IgD-negative memory B cell (primary cell): ENCODE data around the gene XKR7. TPM values are rescaled to one million over a fixed set of nuclear protein-coding genes. Genes with fewer than 3 reads are reported as not detected.
"Not testable (repeated sequence)": the region's sequence is repeated elsewhere in the genome, so short reads cannot be mapped to it uniquely, and the experiment has no call there.

ENCODE experiments used
- H3K27ac Mint-ChIP-seq, 3 donors: one replicate each; pipeline ENCODE4 v1.8.0; 2020 to 2022; ENCODE audit warnings: mild to moderate bottlenecking in 3 of 3, mixed read lengths in 3 of 3, moderate library complexity in 1 of 3
- H3K27me3 Mint-ChIP-seq: one replicate; pipeline ENCODE4 v1.8.0; 2021; ENCODE audit warnings: mixed read lengths
- H3K36me3 Mint-ChIP-seq: one replicate; pipeline ENCODE4 v1.8.0; 2020; ENCODE audit warnings: mild to moderate bottlenecking, mixed read lengths
- H3K4me1 Mint-ChIP-seq, 3 donors: one replicate each; pipeline ENCODE4 v1.8.0; 2020 to 2022; ENCODE audit warnings: mixed read lengths in 3 of 3, mild to moderate bottlenecking in 1 of 3
- H3K4me3 Mint-ChIP-seq, 4 donors: one replicate each; pipeline ENCODE4 v1.8.0; 2020 to 2022; ENCODE audit warnings: mild to moderate bottlenecking in 4 of 4, mixed read lengths in 4 of 4, moderate library complexity in 3 of 4
- H3K9me3 Mint-ChIP-seq, 3 donors: one replicate each; pipeline ENCODE4 v1.8.0; 2020 to 2021; ENCODE audit warnings: mixed read lengths in 3 of 3, mild to moderate bottlenecking in 1 of 3
- polyA plus RNA-seq: library from polyadenylated mRNA; unstranded; fragments of 300-500 nt; fragmentation: Illumina TruSeq; gene quantifications from one replicate; pipeline ENCODE4 v1.2.3, GENCODE V29; 2021

The XKR7 gene
- polyA plus RNA-seq, 1 donor from 2014 or later: not detected

GRCh38 chr20:32027643-32028042 is 59.7 kb downstream of the XKR7 start:
- Mint-ChIP-seq H3K27ac (peak overlapping the region in 1 of 3 donors; percentile 33), H3K27me3 (peaks cover 20% of the 10 kb centered on the region), H3K4me1 (peaks cover 0 to 2% (median 2%) of the 10 kb centered on the region in 3 donors), H3K36me3 (no peaks in the 10 kb centered on the region), H3K9me3 (no peaks in the 10 kb centered on the region), H3K4me3 (no peak overlapping the region)

DNA sequence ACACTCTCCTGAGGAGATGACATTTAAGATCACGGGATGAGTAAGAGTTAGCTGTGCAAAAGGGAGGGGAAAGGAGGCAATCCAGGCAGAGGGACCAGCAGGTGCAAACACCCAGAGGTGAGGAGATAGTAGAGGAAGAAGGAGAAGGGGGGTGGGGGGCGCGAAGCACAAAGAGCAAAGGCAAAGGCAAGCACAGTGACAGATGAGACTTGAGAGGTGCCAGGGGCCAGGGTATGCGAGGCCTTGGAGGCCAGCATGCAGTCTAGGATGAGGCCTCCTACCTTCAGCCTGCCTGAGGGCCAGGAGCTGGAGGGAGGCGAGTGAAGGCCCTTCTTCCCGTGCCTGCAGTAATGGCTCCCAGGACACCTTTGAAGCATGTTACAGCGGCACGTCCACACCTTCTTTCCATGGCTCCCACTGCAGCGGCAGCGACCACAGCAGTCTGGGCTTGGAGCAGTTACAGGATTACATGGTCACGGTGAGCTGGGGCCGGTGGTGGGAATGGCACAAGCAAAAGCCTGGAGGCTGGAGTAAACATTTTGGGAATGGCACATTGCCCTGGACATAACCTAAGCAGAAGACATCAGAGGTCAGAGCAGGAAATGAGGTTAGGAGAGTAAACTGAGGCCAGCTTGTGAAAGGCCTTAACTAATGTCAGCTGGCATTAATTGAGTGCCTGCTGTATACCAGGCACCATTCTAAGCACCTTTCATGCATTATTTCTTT is 60.9 kb downstream of the XKR7 start:
- no peaks in the 10 kb centered on the region for H3K9me3 Mint-ChIP-seq
- no peak overlapping the region for H3K27ac Mint-ChIP-seq
- H3K27me3 Mint-ChIP-seq: peaks cover 14% of the 10 kb centered on the region
- no peaks in the 10 kb centered on the region for H3K36me3 Mint-ChIP-seq
- H3K4me1 Mint-ChIP-seq: peaks cover 3 to 7% (median 7%) of the 10 kb centered on the region in 3 donors
- H3K4me3 Mint-ChIP-seq: no peak overlapping the region

- Mint-ChIP-seq H3K27ac (no peak overlapping the region), H3K4me1 (peaks cover 3 to 7% (median 7%) of the 10 kb centered on the region in 3 donors), H3K36me3 (no peaks in the 10 kb centered on the region), H3K9me3 (no peaks in the 10 kb centered on the region), H3K4me3 (no peak overlapping the region), H3K27me3 (peaks cover 12% of the 10 kb centered on the region)
Measured at GRCh38 chr20:32029561-32029960, 61.6 kb downstream of the XKR7 start.

- H3K9me3 Mint-ChIP-seq: no peaks in the 10 kb centered on the region
- H3K27ac Mint-ChIP-seq: peak overlapping the region in 1 of 3 donors; percentile 39
- no peaks in the 10 kb centered on the region for H3K36me3 Mint-ChIP-seq
- H3K27me3 Mint-ChIP-seq: peaks cover 19% of the 10 kb centered on the region
- peak overlapping the region in 3 of 4 donors; percentile 25 to 72 (median 47) for H3K4me3 Mint-ChIP-seq
- H3K4me1 Mint-ChIP-seq: peaks cover 13 to 22% (median 16%) of the 10 kb centered on the region in 3 donors
Measured at GRCh38 chr20:32031007-32031958, 63.3 kb downstream of the XKR7 start.

DNA sequence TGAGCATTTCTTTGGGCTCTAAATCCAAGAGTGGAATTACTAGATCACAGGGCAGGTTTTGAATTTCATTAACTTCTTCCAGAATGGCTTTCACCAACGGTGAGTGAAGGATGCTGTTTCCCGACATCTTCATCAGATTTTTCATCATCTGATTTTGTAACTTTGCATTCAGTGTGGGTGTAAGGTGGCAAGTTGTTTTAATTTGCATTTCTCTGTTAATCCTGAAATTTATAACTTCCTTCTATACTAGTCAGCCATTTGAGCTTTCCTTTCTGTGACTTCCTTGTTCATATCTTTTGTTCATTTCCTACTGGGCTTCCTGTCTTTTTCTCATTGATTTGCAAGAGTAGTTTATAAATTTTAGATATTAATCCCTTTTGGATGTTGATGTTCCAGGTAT is 65.4 kb downstream of the XKR7 start:
- peaks cover 0 to 1% (median 0%) of the 10 kb centered on the region in 3 donors for H3K9me3 Mint-ChIP-seq
- H3K4me1 Mint-ChIP-seq: peaks cover 15 to 32% (median 25%) of the 10 kb centered on the region in 3 donors
- peaks cover 17% of the 10 kb centered on the region for H3K27me3 Mint-ChIP-seq
- H3K27ac Mint-ChIP-seq: no peak overlapping the region
- H3K4me3 Mint-ChIP-seq: no peak overlapping the region
- no peaks in the 10 kb centered on the region for H3K36me3 Mint-ChIP-seq

GRCh38 chr20:32033721-32034120 is 65.8 kb downstream of the XKR7 start:
- not testable (repeated sequence) for H3K27ac Mint-ChIP-seq, H3K9me3 Mint-ChIP-seq, H3K4me3 Mint-ChIP-seq, H3K36me3 Mint-ChIP-seq
- Mint-ChIP-seq H3K27me3 (peaks cover 17% of the 10 kb centered on the region), H3K4me1 (peaks cover 15 to 32% (median 25%) of the 10 kb centered on the region in 3 donors)

DNA sequence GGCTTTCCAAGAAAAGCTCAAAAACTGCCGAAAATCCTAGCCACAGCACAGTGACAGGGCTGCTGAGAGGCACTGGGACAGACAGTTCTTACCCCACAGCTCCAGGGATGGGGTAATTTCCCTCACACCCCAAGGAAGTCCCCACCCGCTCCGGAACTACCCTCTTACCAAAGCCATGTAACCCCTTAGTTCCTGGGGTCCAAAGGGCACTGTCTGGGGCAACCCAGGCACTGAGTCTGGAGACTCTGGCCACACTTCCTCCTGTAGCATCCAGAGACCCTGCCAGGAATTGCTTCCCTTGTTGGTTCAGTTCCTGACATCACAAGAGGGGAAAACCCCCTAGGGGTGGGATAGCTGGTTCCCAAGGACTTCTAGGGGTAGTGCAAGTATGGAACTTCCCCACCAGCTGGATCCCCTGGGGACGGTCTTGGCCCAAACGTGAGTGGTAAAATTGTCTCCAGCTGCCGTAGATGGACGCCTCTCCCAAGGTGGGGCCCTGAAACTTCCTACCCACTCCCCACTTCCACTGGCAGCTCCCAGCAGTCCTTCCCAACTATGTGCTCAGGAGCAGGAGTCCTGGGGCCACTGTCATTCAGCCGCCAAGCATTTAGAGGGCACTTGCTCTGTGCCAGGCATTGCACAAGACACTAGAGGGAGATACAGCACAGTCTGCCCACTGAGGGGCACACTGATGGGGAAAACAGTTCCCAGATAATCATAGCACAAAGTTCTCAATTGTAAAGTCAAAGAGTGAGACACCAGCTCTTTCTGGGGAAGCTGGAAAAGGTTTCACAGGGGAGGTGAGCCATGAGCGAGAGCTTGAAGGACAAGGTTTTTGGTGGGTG is 66.9 kb downstream of the XKR7 start:
- Mint-ChIP-seq H3K27me3 (peaks cover 16% of the 10 kb centered on the region), H3K4me1 (peaks cover 18 to 39% (median 31%) of the 10 kb centered on the region in 3 donors), H3K27ac (peak overlapping the region in 2 of 3 donors; percentile 10 to 78), H3K9me3 (peaks cover 0 to 1% (median 0%) of the 10 kb centered on the region in 3 donors), H3K36me3 (no peaks in the 10 kb centered on the region), H3K4me3 (peak overlapping the region in 1 of 4 donors; percentile 86)

- Mint-ChIP-seq H3K27ac (peak overlapping the region in 1 of 3 donors; percentile 10), H3K9me3 (peaks cover 0 to 1% (median 0%) of the 10 kb centered on the region in 3 donors), H3K36me3 (no peaks in the 10 kb centered on the region), H3K4me3 (no peak overlapping the region), H3K4me1 (peaks cover 22 to 44% (median 36%) of the 10 kb centered on the region in 3 donors), H3K27me3 (peaks cover 15% of the 10 kb centered on the region)
Measured at GRCh38 chr20:32035426-32035779, 67.5 kb downstream of the XKR7 start.

DNA sequence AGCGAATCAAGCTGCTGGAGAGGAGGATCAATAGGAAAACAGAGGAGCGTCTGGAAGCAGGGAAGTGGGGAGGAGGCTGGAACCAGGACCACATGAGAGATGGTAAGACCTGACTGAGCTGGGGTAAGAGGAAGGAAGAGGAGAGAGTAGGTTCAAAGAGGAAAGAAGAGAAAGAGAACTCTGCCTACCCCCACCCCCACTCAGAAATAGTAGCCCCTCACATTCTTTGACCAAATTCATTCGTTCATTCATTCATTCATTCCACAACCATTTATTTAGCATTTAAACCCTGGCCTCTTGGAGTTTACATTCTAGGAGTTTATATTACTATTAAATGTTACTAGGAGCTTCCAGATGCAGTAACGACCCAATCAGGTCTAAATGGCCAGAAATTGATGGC is 68.3 kb downstream of the XKR7 start:
- H3K4me1 Mint-ChIP-seq: peaks cover 26 to 50% (median 43%) of the 10 kb centered on the region in 3 donors
- H3K36me3 Mint-ChIP-seq: no peaks in the 10 kb centered on the region
- H3K27me3 Mint-ChIP-seq: peaks cover 15% of the 10 kb centered on the region
- H3K27ac Mint-ChIP-seq: no peak overlapping the region
- peaks cover 0 to 1% (median 0%) of the 10 kb centered on the region in 3 donors for H3K9me3 Mint-ChIP-seq
- no peak overlapping the region for H3K4me3 Mint-ChIP-seq

- Mint-ChIP-seq H3K9me3 (peaks cover 0 to 1% (median 0%) of the 10 kb centered on the region in 3 donors), H3K4me3 (no peak overlapping the region), H3K36me3 (no peaks in the 10 kb centered on the region), H3K27me3 (peaks cover 14% of the 10 kb centered on the region), H3K27ac (no peak overlapping the region), H3K4me1 (peaks cover 28 to 55% (median 44%) of the 10 kb centered on the region in 3 donors)
Measured at GRCh38 chr20:32036716-32037485, 69.0 kb downstream of the XKR7 start.

- Mint-ChIP-seq H3K36me3 (no peaks in the 10 kb centered on the region), H3K27me3 (peaks cover 14% of the 10 kb centered on the region)
Measured at GRCh38 chr20:32037929-32038328, 70.0 kb downstream of the XKR7 start.

GRCh38 chr20:32040142-32040953 is 72.4 kb downstream of the XKR7 start:
- H3K4me3 Mint-ChIP-seq: peak overlapping the region; percentile 23 to 75 (median 63)

More at GRCh38 chr20:32037929-32038328, 70.0 kb downstream of the XKR7 start:
- no peak overlapping the region for H3K4me3 Mint-ChIP-seq
- H3K27ac Mint-ChIP-seq: no peak overlapping the region
- peaks cover 30 to 58% (median 44%) of the 10 kb centered on the region in 3 donors for H3K4me1 Mint-ChIP-seq
- peaks cover 0 to 1% (median 0%) of the 10 kb centered on the region in 3 donors for H3K9me3 Mint-ChIP-seq

GRCh38 chr20:32045999-32046398 is 78.0 kb downstream of the XKR7 start:
- Mint-ChIP-seq H3K27me3 (no peaks in the 10 kb centered on the region), H3K9me3 (no peaks in the 10 kb centered on the region), H3K27ac (no peak overlapping the region), H3K36me3 (no peaks in the 10 kb centered on the region), H3K4me3 (peak overlapping the region in 1 of 4 donors; percentile 16), H3K4me1 (peaks cover 9 to 16% (median 9%) of the 10 kb centered on the region in 3 donors)

More at GRCh38 chr20:32040142-32040953, 72.4 kb downstream of the XKR7 start:
- H3K36me3 Mint-ChIP-seq: no peaks in the 10 kb centered on the region
- H3K27ac Mint-ChIP-seq: peak overlapping the region; percentile 25 to 84 (median 68)
- peaks cover 0 to 1% (median 0%) of the 10 kb centered on the region in 3 donors for H3K9me3 Mint-ChIP-seq
- peaks cover 20 to 45% (median 39%) of the 10 kb centered on the region in 3 donors for H3K4me1 Mint-ChIP-seq
- peaks cover 2% of the 10 kb centered on the region for H3K27me3 Mint-ChIP-seq
